ENCODE results near the gene PPP2R2D.

DNA sequence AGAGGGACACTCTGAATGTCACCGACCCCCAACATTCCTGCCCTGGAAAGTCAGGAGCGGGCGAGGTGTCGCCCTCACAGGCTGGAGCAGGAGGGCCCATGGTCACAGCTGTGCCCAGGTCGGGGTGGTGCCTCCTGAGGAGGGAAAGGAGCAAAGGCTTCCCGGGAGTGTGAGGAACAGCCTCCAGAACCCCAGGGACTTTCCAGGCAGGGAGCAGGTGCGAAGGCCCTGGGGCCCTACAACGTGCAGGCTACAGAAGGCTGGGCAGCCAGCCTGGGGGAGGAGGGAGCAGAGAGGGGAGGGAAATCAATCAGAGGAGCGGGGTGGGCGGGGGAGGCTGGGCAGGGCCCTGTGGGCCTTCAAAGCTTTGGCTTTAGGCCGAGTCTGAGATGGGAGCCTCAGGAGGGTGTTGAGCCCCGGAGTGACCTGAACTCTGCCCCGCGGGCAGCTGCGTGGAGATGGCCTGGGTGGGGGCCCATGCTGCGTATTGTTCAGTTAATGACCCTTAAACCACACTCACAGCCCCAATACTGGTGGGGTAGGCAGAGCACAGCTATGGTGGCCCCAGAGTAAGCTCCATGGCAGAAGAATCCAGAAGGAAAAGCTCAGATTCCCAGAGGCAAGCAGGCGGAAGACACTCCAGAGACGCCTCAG is 44.2 kb upstream of the PPP2R2D start:
- TF ChIP-seq, protein P1, sequence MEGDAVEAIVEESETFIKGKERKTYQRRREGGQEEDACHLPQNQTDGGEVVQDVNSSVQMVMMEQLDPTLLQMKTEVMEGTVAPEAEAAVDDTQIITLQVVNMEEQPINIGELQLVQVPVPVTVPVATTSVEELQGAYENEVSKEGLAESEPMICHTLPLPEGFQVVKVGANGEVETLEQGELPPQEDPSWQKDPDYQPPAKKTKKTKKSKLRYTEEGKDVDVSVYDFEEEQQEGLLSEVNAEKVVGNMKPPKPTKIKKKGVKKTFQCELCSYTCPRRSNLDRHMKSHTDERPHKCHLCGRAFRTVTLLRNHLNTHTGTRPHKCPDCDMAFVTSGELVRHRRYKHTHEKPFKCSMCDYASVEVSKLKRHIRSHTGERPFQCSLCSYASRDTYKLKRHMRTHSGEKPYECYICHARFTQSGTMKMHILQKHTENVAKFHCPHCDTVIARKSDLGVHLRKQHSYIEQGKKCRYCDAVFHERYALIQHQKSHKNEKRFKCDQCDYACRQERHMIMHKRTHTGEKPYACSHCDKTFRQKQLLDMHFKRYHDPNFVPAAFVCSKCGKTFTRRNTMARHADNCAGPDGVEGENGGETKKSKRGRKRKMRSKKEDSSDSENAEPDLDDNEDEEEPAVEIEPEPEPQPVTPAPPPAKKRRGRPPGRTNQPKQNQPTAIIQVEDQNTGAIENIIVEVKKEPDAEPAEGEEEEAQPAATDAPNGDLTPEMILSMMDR (IDR thresholded peaks at IDR 0.05): no peak
- no peak for TF ChIP-seq POLR2A (IDR thresholded peaks at IDR 0.05)

All from right lobe of liver (tissue), 4 donors.